GM21390 (cell line): ENCODE measurements around the gene GNAO1.

Experiments
- ATAC-seq: cut with Tn5 transposase; IDR thresholded peaks from one replicate; pipeline ENCODE4 v1.9.1; 2021; ENCODE audit not compliant: unreplicated experiment

Gene GNAO1

DNA sequence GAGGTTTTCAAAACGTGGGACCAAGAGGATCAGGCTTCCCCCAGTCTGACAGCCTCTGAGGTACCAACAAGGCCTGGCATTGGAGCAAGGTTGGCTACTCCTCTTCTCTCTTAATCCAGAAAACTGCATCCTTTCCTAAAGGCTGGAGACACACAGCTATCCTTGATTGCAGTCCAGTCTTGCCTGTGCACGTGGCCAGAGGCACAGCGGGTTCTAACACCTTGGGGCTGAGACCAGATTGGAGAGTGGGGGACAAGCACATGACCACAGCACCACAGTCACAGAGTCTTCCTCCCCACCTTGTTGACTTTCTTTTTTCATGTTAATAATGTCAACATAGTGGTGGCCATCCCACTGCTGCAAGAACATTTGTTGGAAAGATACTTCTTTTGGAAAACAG is 46.9 kb downstream of the GNAO1 start:
- no peak for ATAC-seq

DNA sequence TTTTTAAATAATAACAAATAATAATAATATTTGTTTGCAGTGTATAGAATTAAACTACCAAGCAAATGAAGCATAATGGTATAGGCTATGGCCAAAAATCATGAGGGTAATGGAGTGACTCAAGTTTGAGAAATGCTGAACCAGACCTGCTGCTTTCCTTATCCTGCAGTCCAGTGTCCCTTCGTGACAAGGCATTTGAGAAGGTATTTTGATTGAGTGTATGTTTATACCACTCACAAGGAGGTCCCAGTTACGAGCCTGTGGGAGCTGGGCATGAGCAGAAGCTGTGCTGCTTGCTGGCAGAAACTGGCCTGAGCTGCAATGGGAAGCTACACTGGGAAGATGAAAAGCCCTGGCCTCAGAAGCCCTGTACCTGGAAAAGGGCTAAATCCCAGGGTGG is 50.3 kb downstream of the GNAO1 start:
- ATAC-seq = no peak

DNA sequence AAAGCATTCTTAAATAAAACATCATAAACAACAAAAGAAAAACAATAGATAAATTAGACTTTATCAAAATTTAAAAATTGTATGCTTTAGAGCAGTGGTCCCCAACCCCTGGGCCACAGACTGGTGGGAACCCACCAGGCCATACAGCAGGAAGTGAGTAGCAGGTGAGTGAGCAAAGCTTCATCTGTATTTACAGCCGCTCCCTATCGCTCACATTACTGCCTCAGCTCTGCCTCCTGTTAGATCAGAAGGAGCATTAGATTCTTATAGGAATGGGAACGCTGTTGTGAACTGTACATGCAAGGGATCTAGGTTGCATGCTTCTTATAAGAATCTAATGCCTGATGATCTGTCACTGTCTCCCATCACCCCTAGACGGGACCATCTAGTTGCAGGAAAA is 51.5 kb downstream of the GNAO1 start:
- no peak for ATAC-seq

DNA sequence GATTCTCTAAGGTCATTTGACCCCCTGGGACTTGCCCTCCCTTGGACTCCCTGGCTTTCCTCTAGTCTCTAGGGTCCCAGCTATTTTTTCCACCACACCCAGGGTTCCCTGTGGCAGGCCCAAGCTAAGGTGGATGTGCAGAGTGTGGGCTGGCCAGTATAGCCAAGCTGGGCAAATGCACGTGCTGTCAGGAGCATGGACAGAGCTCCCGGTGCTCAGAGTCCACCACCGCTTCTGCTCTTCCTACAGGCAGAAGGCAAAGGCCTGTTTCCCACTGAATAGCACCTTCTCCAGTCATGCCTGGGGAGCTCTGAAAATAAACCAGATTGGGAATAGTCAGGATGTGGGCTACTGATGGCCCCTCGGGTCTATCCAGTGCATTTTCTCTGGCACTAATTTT is 53.3 kb downstream of the GNAO1 start:
- ATAC-seq = no peak

DNA sequence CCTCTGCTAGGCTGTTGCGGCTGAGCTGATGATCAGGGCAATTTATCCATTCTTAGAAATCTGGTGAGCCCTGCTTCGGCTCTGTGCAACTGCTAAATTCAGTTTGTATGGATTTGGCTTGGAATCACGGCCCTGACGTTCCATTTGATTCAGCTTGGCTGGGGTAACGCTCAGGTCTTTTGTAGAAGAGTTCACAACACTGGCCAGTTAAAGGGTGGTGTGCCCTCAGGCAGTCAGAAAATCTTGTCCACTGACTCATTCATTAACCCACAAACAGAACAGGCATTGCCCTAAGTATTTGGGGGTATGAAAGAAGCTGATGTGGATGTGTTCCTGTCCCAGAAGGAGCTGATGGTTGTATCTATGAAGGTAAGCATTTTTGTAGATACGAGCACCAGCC is 53.9 kb downstream of the GNAO1 start:
- no peak for ATAC-seq

DNA sequence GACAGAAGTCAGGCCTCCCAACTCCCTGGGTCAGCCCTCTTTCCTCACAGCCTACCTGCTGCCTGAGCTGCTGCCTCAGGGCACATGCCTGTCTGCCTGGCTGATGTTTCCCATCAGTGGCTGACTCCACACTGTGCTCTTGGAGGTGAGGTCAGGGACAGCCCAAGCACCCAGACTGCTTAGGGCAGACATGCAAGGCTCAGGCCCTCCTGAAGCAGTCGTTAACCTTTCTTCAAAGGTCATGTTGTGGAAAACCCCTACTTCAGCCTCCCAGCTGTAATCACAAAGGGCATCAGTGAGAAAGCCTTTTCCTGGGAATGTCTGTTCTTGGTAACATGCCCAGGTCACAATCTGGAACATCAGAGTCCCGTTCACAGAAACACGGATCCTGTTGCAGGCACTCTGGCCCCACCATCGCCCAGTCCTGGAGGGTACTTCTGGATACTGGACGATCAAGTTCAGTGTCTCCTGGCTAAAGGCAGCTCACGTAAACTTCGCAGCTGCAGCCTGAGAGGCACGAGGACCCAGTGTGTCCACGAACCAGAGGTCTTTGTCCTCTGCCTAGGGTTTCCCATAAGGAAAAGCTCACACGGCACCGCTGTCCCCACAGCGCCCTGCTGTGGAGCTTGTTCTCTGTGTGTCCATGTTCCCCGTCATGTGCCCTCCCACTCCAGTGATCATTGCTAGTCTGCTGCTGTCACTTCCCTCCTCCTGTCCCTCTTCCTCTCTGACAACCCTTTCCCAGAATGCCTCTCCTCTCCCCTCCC is 54.9 kb downstream of the GNAO1 start:
- no peak for ATAC-seq

DNA sequence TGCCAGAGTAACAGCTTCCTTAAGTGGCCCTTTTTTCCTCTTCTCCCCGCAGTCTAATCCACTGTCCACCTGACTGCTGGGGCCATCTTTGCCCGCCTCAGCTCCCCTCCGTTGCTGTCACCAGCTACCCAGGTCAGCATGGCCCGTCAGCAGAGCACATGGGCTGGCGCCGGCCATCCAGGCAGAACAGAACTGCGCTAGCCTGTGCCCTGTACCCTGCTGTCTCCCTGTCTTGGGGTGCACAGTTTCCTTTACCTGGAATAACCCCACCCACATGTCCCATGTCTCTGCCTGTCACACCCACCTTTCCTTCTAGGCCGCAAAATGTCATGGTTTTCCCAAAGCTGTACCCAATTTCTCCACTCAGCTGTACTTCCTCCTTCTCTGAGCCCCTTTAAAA is 55.7 kb downstream of the GNAO1 start:
- ATAC-seq = no peak

DNA sequence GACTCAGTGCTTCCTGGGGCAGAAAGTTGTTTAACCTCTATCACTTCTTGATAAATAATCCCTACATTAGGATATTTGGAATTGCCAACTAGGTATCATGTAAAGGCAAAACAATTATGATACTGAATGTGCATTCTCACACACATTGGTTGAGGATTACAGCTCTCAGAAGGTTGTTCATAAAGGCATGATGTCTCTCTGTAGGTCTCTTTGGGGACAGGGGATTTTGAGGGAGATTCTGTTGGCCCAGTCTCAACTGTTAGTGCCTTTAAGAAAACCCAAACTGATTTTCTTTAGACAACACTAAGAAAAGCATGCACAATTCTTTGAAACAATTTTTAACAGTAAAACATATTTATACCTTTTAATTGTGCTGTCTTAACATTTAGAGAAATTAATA is 56.5 kb downstream of the GNAO1 start:
- ATAC-seq = no peak

DNA sequence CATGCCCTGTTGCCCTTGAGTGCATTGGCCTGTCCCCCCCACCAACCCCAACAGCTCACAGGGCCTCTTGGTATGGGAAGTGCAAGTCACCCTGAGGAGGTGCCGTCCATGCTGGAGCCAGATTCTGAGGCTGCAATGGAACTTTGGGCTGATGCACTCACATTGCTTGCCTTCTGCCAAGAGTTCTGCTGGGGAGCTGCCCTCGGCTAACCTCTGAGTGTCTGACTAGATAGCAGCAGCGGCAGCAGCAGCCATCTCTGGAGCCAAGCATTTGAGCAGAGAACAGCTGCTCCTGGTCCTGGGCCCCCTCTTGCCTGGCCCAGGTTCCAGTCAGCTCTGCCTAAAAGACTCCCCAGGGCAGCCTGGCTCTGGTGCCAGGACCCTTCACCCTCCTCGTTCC is 61.5 kb downstream of the GNAO1 start:
- ATAC-seq = no peak

DNA sequence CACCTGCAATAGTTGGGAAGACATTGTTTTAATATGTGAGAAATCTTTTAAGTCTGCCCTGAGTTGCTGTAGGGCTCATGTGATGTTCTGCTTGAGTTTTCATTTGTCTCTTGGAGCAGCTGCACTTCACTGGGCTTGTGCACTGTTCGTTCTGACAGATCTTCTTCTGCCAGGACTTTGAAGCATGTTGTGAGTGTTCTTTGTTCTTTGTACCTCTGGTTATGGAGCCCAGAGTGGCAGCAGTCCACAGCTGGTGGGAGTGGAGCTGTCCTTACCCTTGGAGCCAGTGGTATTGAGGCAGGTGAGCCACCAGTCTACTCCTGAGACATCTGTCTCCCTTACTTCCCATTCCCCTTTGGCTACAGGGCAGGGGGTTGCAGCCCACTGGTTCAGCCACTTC is 64.6 kb downstream of the GNAO1 start:
- ATAC-seq = no peak

DNA sequence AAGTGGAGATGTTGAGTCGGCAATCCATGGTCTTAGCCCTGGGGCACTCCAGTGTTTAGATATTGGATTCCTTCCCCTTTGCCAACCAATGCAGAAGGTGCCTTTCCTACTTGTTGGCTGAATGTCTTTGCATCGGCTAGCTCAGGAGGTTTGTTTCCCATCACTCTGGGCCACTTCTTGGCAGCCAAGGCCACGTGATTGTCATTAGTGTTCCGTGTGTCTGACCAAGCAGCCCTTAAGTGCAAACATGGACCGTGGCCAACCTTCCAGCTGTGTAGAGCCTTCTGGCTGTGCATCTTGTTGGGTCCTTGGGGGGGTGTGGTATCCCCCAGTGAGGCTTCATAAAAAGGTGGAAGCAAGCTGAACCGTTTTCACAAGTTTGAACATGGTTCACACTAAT is 66.0 kb downstream of the GNAO1 start:
- ATAC-seq = no peak

DNA sequence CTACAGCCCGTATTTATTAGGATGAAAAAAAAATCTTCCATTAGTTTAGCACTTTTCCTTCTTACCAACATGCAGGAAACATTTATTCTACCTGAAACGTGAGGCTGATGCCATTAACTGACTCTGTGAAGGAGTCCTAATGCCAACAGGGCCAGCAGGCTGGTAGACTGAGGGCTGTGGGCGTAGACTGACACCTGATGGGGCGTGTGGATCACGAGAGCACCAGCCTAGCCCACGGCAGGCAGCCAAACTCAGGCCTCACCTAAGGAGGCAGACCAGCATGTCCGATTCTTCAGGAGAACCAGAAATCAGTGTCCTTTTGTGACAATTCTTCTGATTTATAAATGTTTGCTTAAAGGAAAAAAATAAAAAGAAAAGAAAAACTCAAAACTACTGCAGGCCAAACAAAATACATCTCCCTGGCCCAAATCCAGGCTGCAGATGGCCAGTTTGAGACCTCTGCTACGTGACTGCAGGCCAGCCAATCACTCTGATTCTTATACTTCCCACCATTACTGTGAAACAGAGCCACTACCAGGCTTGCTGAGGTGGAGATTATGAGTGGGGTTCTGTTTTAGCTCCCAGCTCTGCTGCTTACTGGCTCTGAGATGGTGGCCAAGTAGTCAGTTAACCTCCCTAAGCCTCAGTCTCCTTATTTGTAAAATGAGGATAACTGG is 66.5 kb downstream of the GNAO1 start:
- no peak for ATAC-seq

DNA sequence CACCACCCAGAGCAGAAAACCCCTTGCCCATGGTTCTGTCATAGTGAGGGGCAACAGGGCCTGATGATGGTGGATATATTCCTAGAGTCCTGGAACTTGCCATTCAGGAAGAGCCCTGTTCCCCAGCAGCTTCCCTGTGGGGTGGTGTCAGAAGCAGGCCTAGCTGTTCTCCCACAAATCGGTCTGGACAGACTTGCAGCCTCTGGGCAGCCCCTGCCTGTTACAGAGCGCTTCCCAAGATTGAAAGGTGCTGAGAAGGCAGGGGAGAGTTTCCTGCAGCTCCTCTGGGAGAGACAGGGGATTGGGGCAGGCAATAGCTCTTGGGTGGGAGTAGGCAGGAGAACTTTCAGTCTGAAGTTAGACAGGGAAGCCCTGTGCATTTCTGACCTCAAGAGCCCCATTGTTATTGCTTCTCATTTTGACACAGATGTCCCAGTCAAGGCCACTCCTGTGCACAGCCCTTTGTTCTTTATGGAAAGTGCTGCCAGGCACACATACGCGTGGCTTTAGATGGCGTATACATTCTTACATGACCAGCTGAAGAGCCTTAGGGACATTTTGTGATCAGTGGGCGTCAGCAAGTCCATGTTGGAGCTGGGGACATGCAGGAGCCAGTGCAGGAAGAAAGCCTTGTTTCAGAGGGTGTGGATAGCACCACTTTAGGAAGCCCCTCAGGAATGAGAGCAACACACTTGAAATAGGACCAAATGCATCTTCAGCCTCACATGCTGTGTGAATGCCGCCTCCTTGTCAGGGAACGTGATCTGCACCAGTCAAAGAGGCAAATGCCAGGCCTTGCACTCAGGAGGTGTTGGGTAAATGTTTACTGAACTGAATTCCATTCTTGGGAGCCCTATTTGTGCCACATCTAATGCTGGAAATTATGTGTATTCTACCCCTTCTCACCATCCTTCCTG is 67.5 kb downstream of the GNAO1 start:
- ATAC-seq = no peak

DNA sequence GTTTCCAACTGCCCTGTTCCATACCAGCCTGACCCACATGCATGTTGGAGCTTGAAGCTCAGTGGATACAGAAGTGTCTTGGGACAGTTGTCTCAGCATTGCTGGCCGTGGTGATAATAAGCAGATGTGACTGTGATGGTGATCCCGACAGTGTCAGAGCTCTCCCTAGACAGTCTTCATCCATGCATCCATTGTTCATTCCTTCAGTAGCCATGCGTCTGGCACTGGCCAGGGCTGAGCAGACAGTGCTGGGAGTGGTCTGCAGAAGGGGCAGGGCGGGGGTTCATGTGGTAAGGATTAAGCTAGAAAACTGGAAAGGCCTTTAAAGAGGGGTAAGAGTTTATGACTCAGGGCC is 68.1 kb downstream of the GNAO1 start:
- no peak for ATAC-seq

DNA sequence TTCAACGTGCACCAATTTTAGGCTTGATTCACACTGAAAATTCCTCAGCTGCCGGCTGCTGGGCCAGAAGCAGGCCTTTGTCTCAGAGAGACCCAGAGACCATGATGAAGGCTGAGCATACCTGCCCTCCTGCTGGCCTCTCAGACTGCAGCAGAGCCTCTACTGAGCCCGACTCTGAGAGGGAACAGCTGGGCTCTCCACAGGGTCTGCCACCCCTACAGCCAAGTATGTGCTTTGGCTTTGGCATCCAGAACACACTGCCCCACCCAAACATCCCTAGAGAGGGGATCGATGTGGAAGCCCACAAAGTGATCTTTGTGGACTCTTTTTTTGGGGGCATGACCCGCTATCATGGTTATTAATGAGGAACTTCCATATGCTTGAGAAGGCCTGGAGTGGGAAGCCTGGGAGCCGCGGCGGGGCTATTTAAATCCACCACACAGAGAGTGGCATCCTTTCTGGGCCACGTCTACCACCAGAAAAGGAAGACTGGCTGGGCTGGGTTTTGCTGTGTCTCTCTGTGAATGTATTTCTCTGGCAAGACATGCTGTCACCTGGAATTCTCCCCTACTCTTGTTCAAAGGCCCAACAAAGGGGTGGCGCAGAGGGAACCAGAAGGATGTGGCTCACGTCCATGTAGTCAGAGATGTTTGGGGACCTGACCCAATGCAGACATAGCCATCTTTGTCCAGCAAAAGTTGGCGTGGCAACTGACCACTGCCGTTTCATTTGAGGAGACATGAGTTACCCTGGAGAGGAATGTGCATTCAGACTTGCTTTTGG is 69.3 kb downstream of the GNAO1 start:
- no peak for ATAC-seq

DNA sequence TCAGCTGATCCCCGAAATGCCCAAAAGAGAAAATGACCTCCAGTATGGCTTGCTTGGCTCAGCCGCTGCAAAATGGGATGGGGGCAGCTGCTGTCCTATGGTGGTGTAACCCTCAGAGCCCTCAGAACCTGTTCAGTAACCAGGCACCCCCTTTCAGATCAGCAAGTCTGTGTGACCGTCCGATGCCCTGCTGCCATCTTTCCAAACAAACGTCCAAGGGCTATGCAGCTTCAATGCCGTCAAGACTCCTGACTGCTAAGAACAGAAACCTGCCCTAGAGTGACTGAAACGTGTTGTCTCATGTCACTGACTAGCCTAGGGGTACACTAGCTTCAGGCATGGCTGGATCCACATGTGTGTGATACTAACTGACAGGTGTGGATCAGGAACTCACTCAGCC is 70.4 kb downstream of the GNAO1 start:
- no peak for ATAC-seq

DNA sequence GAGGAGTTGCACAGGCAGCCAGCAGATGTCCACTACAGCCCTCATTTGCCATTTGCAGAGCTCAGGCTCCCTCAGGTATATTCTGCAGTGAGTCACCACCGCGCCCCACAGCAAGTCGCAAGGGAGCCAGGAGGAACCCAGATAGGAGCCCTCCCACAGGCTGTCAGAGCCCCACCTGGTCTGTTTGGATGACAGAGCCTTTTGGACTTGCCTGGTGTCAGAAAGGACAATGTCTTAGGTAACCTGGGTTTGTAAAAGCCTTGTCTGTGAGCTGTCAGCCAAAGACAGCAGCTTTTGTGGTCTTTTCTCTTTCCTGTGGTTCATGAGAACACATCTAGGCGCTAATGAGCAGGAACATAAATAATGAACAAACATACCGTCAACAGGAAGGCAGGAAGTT is 70.9 kb downstream of the GNAO1 start:
- ATAC-seq = no peak

DNA sequence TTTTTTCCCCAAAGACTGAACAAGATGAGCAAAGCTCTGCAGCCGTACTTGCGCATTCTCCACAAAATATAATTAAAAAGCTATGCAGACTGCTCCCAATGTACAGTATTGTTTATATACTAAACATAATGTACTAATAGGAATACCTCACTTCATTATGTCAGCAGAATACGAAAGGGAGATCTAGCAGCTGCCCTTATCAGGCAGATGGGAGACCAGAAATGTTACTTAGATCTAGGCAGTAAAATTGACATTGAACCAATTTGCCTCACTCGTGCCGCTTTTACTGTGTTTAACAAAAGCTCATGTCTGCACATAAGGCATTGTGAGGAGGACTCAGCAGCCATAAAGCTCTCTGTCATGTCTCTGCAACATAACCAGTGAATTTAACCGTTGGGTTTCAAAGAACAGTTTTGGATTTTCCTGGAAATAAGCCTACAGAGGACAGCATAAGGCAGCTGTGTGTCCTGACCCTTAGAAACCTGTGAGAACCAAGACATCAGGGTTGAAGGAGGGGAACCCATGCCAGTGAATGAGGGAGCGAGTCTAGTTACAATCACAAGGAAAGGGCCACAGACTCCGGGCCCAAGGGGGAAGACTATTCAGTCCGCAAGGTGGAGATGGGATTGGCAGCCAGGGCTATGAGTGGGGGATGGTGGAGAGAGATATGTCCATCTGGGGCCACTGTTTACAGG is 71.4 kb downstream of the GNAO1 start:
- ATAC-seq = no peak

DNA sequence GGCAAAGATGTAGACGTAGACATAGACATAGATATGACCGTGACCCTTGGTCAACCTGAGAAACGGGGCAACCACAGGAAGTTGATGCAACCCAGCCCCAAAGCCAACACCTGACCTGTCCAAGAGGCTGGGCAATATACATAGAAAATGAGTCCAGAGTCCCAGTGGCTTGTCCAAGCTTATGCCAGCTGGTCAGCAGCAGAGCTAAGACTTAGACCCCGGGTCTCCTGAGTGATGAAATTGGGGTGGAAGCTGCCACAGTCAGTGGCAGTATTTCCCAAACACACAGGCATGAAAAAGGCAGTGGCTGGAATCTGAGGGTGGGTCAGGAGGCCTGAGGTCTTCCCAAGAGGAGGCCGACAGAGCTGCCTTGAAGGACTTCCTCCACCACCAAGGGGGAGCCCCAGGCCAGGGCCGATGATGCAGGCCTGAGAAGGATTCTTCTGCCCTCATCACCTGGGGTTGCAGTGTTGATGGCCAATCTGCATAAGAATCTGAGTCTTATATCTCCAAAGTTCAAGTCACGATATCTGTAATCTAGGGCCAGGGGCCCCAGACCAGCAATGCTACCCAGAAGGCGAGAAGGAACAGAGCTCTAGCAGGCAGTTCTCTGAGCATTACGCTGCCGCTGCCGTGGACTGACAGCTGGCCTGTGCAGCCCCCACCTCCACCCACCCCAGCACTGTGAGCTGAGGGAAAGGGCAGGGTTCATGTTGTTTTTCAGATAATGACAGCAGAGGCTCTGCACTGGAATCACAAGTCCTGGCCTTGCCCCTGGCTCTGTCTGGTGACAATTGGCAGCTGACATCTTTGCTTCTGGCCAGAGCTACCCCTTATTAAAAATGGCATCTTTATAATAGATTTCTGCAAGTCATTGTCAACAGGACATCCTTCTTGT is 72.7 kb downstream of the GNAO1 start:
- no peak for ATAC-seq

DNA sequence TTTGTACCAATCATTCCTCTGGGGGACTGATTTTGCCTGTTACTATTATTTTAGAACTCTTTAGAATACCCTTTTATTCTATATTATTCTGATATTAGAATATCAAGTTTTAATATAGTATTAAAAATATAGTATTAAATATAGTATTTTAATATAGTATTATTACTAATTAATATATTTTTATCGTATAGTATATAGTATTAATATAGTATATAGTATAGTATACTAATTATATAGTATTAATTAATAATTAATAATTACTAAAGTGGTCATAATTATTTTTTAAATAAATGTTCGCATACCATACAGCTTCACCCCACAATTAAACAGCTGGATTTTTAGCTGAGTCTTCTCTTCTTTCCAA is 73.3 kb downstream of the GNAO1 start:
- no peak for ATAC-seq
